Activated CD8-positive, alpha-beta T cell treated with anti-CD3 and anti-CD28 coated beads, Interleukin-2, amount 10 ng/mL, durations not matched to agents 7 days and 5 days (primary cell): ENCODE results near the gene LCN2. TPM values are rescaled to one million over a fixed set of nuclear protein-coding genes. Genes with fewer than 3 reads are reported as not detected.
"Not testable (repeated sequence)": the region's sequence is repeated elsewhere in the genome, so short reads cannot be mapped to it uniquely, and the experiment has no call there.

Experiments used
- ATAC-seq: fragments of 150-1000 bp; cut with Tn5 transposase; one replicate; pipeline ENCODE4 v1.10.0; 2021; ENCODE audit warnings: moderate library complexity
- CTCF ChIA-PET: fragments of 350-600 bp; sonication (Branson Sonifier 250); formaldehyde crosslinking; loops from one replicate; lab custom pipeline; 2021; ENCODE audit warnings: antibody characterized with exemption; lab: Charles Lee
- POLR2A ChIA-PET: fragments of 350-600 bp; sonication (Branson Sonifier 250); formaldehyde crosslinking; loops from one replicate; lab custom pipeline; 2021; ENCODE audit warnings: antibody characterized with exemption; lab: Charles Lee
- DNase-seq: peaks from one replicate; pipeline ENCODE4 v3.0.0-alpha.2; 2020
- H3K27ac Mint-ChIP-seq: one replicate; pipeline ENCODE4 v1.8.0; 2021; ENCODE audit warnings: mild to moderate bottlenecking, mixed read lengths
- H3K27me3 Mint-ChIP-seq: one replicate; pipeline ENCODE4 v1.8.0; 2021; ENCODE audit warnings: low read depth, mixed read lengths
- H3K36me3 Mint-ChIP-seq: one replicate; pipeline ENCODE4 v1.8.0; 2021; ENCODE audit warnings: low read depth, mixed read lengths
- H3K4me1 Mint-ChIP-seq: one replicate; pipeline ENCODE4 v1.8.0; 2021; ENCODE audit warnings: low read depth, mixed read lengths
- H3K4me3 Mint-ChIP-seq: one replicate; pipeline ENCODE4 v1.8.0; 2021; ENCODE audit warnings: mild to moderate bottlenecking, mixed read lengths
- H3K9me3 Mint-ChIP-seq: one replicate; pipeline ENCODE4 v1.8.0; 2022; ENCODE audit warnings: mixed read lengths; ENCODE audit not compliant: insufficient read depth
- total RNA-seq, 2 experiments: library from RNA; stranded (reverse); gene quantifications; one replicate each; pipeline ENCODE4 v1.2.3, GENCODE V29; 2021

LCN2 gene
- total RNA-seq, 2 experiments from 2014 or later, result not detected

DNA sequence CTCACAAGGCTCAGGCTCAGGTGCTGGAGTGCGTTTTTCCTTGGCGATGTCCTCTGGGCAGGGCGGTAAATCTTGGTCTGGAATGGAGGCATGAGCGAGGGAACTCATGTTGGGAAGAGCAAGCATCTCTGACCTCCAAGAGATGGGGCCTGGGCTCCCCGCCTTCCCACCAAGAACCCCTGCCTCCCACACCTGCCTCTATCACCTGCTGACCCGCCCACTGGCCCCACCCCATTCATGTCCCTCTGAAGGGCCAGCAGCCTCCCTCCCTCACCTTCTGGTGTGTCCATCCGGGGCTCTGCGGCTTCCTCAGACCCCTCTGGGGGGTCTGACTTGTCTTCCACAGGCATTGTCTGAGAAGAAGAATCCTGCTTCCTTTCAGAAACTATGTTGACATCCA, 31.2 kb downstream of the LCN2 start:
- no peaks in the 10 kb centered on the region for H3K4me1 Mint-ChIP-seq
- no peak overlapping the region for H3K27ac Mint-ChIP-seq
- H3K36me3 Mint-ChIP-seq, result peaks cover 61% of the 10 kb centered on the region
- H3K9me3 Mint-ChIP-seq, result no peaks in the 10 kb centered on the region
- ChIA-PET CTCF (interaction anchor here (1.0 to 2.4 kb wide), 2 partner anchors 10 to 52 kb away, joined by 3 to 8 read pairs; no protein-coding TSS in a partner anchor), POLR2A (no interaction called here)
- H3K27me3 Mint-ChIP-seq, result no peaks in the 10 kb centered on the region
- DNase-seq (no peak), ATAC-seq (no peak)
- no peak overlapping the region for H3K4me3 Mint-ChIP-seq

DNA sequence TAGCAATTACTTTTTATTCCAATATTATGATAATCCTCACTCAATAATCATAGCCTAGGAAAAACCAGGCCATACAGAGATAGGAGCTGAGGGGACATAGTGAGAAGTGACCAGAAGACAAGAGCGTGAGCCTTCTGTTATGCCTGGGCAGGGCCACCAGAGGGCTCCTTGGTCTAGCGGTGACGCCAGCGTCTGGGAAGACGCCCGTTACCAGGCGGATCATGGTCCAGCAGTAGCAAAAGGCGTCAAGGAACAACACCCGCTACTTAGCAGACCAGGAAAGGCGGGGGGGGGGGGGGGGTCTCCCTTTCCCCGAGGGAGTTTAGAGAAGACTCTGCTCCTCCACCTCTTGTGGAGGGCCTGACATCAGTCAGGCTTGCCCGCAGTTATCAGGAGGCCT, 32.2 kb downstream of the LCN2 start:
- H3K9me3 Mint-ChIP-seq, POLR2A ChIA-PET, H3K4me3 Mint-ChIP-seq, H3K27me3 Mint-ChIP-seq, ATAC-seq, H3K4me1 Mint-ChIP-seq, DNase-seq, H3K27ac Mint-ChIP-seq: not testable (repeated sequence)
- peaks cover 57% of the 10 kb centered on the region for H3K36me3 Mint-ChIP-seq
- CTCF ChIA-PET, result interaction anchor here (0.7 to 2.4 kb wide), 3 partner anchors 9 to 53 kb away, joined by 3 to 8 read pairs (median 3); no protein-coding TSS in a partner anchor

GRCh38 chr9:128182893-128183588, 33.8 kb downstream of the LCN2 start:
- ATAC-seq, result no peak
- H3K4me3 Mint-ChIP-seq, result no peak overlapping the region
- H3K4me1 Mint-ChIP-seq, result peaks cover 6% of the 10 kb centered on the region
- H3K9me3 Mint-ChIP-seq, result no peaks in the 10 kb centered on the region
- POLR2A ChIA-PET, result no interaction called here
- no peak overlapping the region for H3K27ac Mint-ChIP-seq
- H3K27me3 Mint-ChIP-seq, result no peaks in the 10 kb centered on the region
- CTCF ChIA-PET, result interaction anchor here (0.8 to 1.5 kb wide), 9 partner anchors 10 to 179 kb away, joined by 3 to 5 read pairs (median 4); partner anchors contain the start of genes BBLN and DNM1
- DNase-seq, result no peak
- peaks cover 56% of the 10 kb centered on the region for H3K36me3 Mint-ChIP-seq

- H3K9me3 Mint-ChIP-seq, result no peaks in the 10 kb centered on the region
- ChIA-PET POLR2A (no interaction called here), CTCF (interaction anchor here (1.4 kb wide), 1 partner anchor 11 kb away, joined by 3 read pairs; no protein-coding TSS in a partner anchor)
- no peak overlapping the region for H3K27ac Mint-ChIP-seq
- no peaks in the 10 kb centered on the region for H3K27me3 Mint-ChIP-seq
- no peak overlapping the region for H3K4me3 Mint-ChIP-seq
- peaks cover 29% of the 10 kb centered on the region for H3K4me1 Mint-ChIP-seq
- H3K36me3 Mint-ChIP-seq, result peaks cover 44% of the 10 kb centered on the region
- ATAC-seq (no peak), DNase-seq (no peak)
These were observed 37.0 kb downstream of the LCN2 start for GRCh38 chr9:128185979-128186965.

- H3K36me3 Mint-ChIP-seq, result peaks cover 37% of the 10 kb centered on the region
These were observed 38.1 kb downstream of the LCN2 start for GRCh38 chr9:128187361-128187760.

GRCh38 chr9:128188209-128188608, 39.0 kb downstream of the LCN2 start:
- CTCF ChIA-PET, result interaction anchor here (1.4 kb wide), 1 partner anchor 9 kb away, joined by 3 read pairs; no protein-coding TSS in a partner anchor
- no peaks in the 10 kb centered on the region for H3K27me3 Mint-ChIP-seq
- H3K27ac Mint-ChIP-seq, result no peak overlapping the region
- H3K4me1 Mint-ChIP-seq, result peaks cover 40% of the 10 kb centered on the region
- POLR2A ChIA-PET, result interaction anchor here (0.6 kb wide), 1 partner anchor 134 kb away, joined by 3 read pairs; the partner anchor contains the start of gene TRUB2
- DNase-seq (no peak), ATAC-seq (no peak)
- no peaks in the 10 kb centered on the region for H3K9me3 Mint-ChIP-seq
- no peak overlapping the region for H3K4me3 Mint-ChIP-seq
- H3K36me3 Mint-ChIP-seq, result peaks cover 35% of the 10 kb centered on the region

More at GRCh38 chr9:128187361-128187760, 38.1 kb downstream of the LCN2 start:
- Mint-ChIP-seq H3K27me3 (no peaks in the 10 kb centered on the region), H3K9me3 (no peaks in the 10 kb centered on the region), H3K27ac (no peak overlapping the region), H3K4me3 (no peak overlapping the region), H3K4me1 (peaks cover 33% of the 10 kb centered on the region)
- no peak for DNase-seq
- ATAC-seq, result no peak
- CTCF ChIA-PET, result interaction anchor here (1.4 kb wide), 1 partner anchor 9 kb away, joined by 3 read pairs; no protein-coding TSS in a partner anchor
- POLR2A ChIA-PET, result no interaction called here

DNA sequence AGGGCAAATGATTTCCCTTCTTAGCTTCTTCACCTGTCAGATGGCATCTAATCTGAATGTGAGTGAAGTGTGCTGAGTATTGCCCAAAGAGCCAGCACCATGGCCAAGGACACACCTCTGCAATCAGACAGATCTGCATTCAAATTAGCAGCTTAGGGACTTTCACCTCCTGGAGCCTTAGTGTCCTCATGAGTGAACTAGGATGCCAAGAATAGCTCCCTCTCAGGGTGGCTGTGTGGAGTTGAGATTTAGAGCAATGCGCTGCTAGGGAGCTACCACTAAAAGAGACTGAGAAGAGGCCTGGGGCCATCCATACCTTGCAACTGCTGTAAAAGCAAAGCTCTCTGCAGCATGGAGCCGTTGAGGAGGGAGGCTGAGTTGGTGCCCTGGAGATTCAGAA, 40.8 kb downstream of the LCN2 start:
- ATAC-seq (no peak), DNase-seq (no peak)
- Mint-ChIP-seq H3K9me3 (no peaks in the 10 kb centered on the region), H3K4me1 (peaks cover 48% of the 10 kb centered on the region), H3K27me3 (no peaks in the 10 kb centered on the region), H3K36me3 (peaks cover 25% of the 10 kb centered on the region), H3K4me3 (peak overlapping the region; percentile 94), H3K27ac (peak overlapping the region; percentile 70)
- CTCF ChIA-PET, result interaction anchor here (1.0 to 3.5 kb wide), 15 partner anchors 10 to 307 kb away, joined by 3 to 12 read pairs (median 4); no protein-coding TSS in a partner anchor
- POLR2A ChIA-PET, result interaction anchor here (1.4 kb wide), 1 partner anchor 86 kb away, joined by 4 read pairs; the partner anchor contains the start of genes GOLGA2 and SWI5

GRCh38 chr9:128190516-128191405, 41.5 kb downstream of the LCN2 start:
- H3K4me1 Mint-ChIP-seq, result peaks cover 48% of the 10 kb centered on the region
- H3K36me3 Mint-ChIP-seq, result peaks cover 22% of the 10 kb centered on the region
- peak; percentile 51 for ATAC-seq
- CTCF ChIA-PET, result interaction anchor here (0.6 to 3.5 kb wide), 15 partner anchors 10 to 171 kb away, joined by 3 to 12 read pairs (median 4); partner anchors contain the start of gene DNM1
- H3K27me3 Mint-ChIP-seq, result no peaks in the 10 kb centered on the region
- peak overlapping the region; percentile 94 for H3K4me3 Mint-ChIP-seq
- peak overlapping the region; percentile 92 for H3K27ac Mint-ChIP-seq
- peak; percentile 48 for DNase-seq
- H3K9me3 Mint-ChIP-seq, result no peaks in the 10 kb centered on the region
- POLR2A ChIA-PET, result interaction anchor here (0.6 to 1.4 kb wide), 3 partner anchors 11 to 85 kb away, joined by 3 to 6 read pairs (median 4); partner anchors contain the start of genes GOLGA2 and SWI5

DNA sequence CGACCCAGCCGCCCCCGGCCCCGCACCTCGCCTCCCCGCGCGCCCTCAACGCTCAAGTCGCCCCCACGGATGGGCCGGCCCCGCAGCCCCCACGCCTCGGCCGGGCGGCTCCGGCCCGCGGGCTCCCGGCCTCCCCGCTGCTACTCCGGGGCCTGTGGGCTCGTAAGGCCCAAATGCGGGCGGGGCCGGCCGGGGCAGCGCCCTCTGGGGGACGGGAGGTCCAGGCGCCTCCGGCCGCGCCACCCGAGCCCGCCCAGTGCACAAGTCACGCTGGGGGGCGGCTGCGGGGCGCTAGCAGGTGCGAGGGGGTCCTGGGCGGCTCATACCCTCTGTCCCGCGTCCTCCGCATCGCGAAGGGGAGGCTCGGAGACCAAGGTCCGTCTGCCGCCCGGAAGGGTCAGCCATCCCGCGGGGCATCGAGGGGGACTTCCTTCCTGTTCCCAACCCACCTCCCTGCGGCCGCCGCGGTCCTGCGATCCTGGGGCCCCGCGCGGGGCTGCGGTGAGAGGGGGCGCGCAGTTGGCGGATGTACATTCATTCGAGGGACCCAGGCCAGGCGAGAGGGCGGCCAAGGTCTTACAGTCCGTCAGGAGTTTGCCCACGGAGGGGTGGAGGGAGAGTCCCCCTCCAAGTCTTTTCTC, 42.3 kb downstream of the LCN2 start, which contains the start of gene CIZ1:
TSS of gene CIZ1 (minus strand) at position 167 of the 641 bp plus-strand sequence. CDS start 715 bp downstream, outside the sequence.
- POLR2A ChIA-PET, result interaction anchor here (0.6 to 1.2 kb wide), 2 partner anchors 12 to 30 kb away, joined by 3 to 6 read pairs; no protein-coding TSS in a partner anchor
- peak within 1 kb of the TSS; percentile 94 for H3K4me3 Mint-ChIP-seq
- ATAC-seq (peak; percentile 89), DNase-seq (peak; percentile 78)
- H3K27ac Mint-ChIP-seq, result peak within 1 kb of the TSS; percentile 92
- peaks cover 48% of the 10 kb centered on the region for H3K4me1 Mint-ChIP-seq
- CTCF ChIA-PET, result interaction anchor here (1.0 to 3.5 kb wide), 7 partner anchors 9 to 150 kb away, joined by 3 to 12 read pairs (median 4); no protein-coding TSS in a partner anchor
- no peaks in the 10 kb centered on the region for H3K9me3 Mint-ChIP-seq
- peaks cover 22% of the 10 kb centered on the region for H3K36me3 Mint-ChIP-seq
- H3K27me3 Mint-ChIP-seq, result no peaks in the 10 kb centered on the region
